Sigmoid colon (tissue), 4 donors: ENCODE results near the gene PDZRN4.

ENCODE experiments used
- CTCF ChIP-seq, 4 experiments: fragments of 450-650 bp in 3 of 4; fragments of 200-600 bp in 1 of 4; IDR thresholded peaks; one replicate each; pipeline ENCODE4 v1.5.1; 2016 to 2019; ENCODE audit warnings: antibody characterized with exemption in 4 of 4, mild to moderate bottlenecking in 3 of 4, moderate library complexity in 2 of 4
- POLR2A ChIP-seq, 2 donors: fragments of 450-650 bp; IDR thresholded peaks; one replicate each; pipeline ENCODE4 v1.6.1; 2016; ENCODE audit warnings: antibody characterized with exemption in 2 of 2, mild to moderate bottlenecking in 2 of 2, moderate library complexity in 2 of 2
- POLR2AphosphoS5 ChIP-seq, 4 donors: sonication (generic); formaldehyde crosslinking; IDR thresholded peaks; one replicate each; pipeline ENCODE4 v1.6.1; 2017; ENCODE audit warnings: antibody characterized with exemption in 4 of 4

GRCh38 chr12:41453409-41453808 lies 265.3 kb downstream of the PDZRN4 start:
- TF ChIP-seq CTCF (IDR thresholded peaks at IDR 0.05) (no peak), POLR2AphosphoS5 (IDR thresholded peaks at IDR 0.05) (no peak), POLR2A (IDR thresholded peaks at IDR 0.05) (no peak)
